ENCODE measurements around the gene ADCY2.

DNA sequence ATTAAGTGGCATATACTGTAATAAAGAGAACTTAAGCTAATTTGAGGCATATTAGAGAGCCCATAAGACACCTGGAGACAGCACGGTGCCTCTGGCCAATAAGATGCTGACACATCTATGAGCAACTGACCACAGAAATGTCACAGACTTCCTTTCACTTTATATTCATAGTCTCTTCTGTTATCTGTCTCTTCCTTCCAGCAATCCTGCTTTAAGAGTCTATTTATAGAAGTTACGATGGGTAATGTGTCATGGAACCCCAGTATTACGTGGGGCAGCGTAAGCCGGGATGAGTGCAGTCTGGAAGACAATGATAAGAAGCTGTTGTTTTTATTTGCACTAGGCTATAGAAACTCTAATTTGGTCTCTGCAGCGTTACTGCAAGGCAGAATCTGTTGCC is 318.2 kb downstream of the ADCY2 start:
- TF ChIP-seq YY1 (IDR thresholded peaks at IDR 0.05; ENCODE audit: insufficient read depth, insufficient read length) (no peak), ZNF274 (IDR thresholded peaks at IDR 0.05; ENCODE audit: low read depth, low read length) (no peak), SUZ12 (IDR thresholded peaks at IDR 0.05; ENCODE audit: extremely low read depth, insufficient read depth, insufficient read length) (no peak)
